Measurements from ENCODE around the gene ZFYVE9. TPM values are rescaled to one million over a fixed set of nuclear protein-coding genes. Genes with fewer than 3 reads are reported as not detected.

ZFYVE9 gene
- total and polyA plus RNA-seq, 2 of the 13 experiments (the other 11 are each of a cell fraction or from before 2014, with no cell fraction given): 9.2 to 19.8 TPM

- ATAC-seq: no peak
- FAIRE-seq: no peak
- peaks cover 17% of the 10 kb centered on the region for H3K4me1 ChIP-seq (ENCODE audit: insufficient read depth, low read length)
Measured at GRCh38 chr1:52164604-52165003, 22.7 kb downstream of the ZFYVE9 start.

GRCh38 chr1:52166996-52167753 lies 25.3 kb downstream of the ZFYVE9 start:
- peaks cover 0 to 6% of the 10 kb centered on the region in 2 experiments; a peak in 1 of 5 replicates for H3K36me3 ChIP-seq (replicated peaks in 1 of 2; ENCODE audit: control insufficient read depth in 1 of 2, insufficient read depth in 2 of 2, low read length in 2 of 2)
- intact Hi-C loops (cut with micrococcal nuclease; ENCODE audit: unreplicated experiment): no loop called here
- no peak overlapping the region for H3K4me2 ChIP-seq (ENCODE audit: low read depth, low read length)
- in situ Hi-C loops (cut with HindIII; ENCODE audit: extremely low pct_ligation_motif_present, low pct_unique_long_range_greater_than_20kb): no loop called here
- H3K79me2 ChIP-seq (ENCODE audit: insufficient read depth, low read length): peaks cover 48% of the 10 kb centered on the region
- H3K27me3 ChIP-seq (ENCODE audit: control insufficient read depth in 1 of 2, insufficient read depth in 2 of 2, low read length in 2 of 2): no peaks in the 10 kb centered on the region
- H3K27ac ChIP-seq (ENCODE audit: extremely low read length, insufficient read depth, low read length): no peak overlapping the region
- H3K4me1 ChIP-seq (ENCODE audit: insufficient read depth, low read length): peaks cover 17% of the 10 kb centered on the region
- BruUV-seq (replicated peaks): no TSS peak
- POLR2A ChIA-PET: no interaction called here
- TF ChIP-seq PITX1 (CRISPR knock-in tag; IDR thresholded peaks at IDR 0.05) (no peak), ZNF776 (CRISPR knock-in tag; IDR thresholded peaks at IDR 0.05) (no peak), ZKSCAN8 (CRISPR knock-in tag; IDR thresholded peaks at IDR 0.05; ENCODE audit: borderline replicate concordance) (no peak)
- no peak overlapping the region for H3K4me3 ChIP-seq (replicated peaks in 1 of 3; ENCODE audit: insufficient read depth in 1 of 3, low read depth in 2 of 3, low read length in 3 of 3)
- CTCF ChIA-PET (ENCODE audit: low intra/inter-chr PET ratio, low total read pairs): no interaction called here
- H3K9ac ChIP-seq (ENCODE audit: insufficient read depth, low read depth, low read length): no peak overlapping the region
- H3K9me3 ChIP-seq (ENCODE audit: low read length): no peaks in the 10 kb centered on the region
- H2AFZ ChIP-seq (ENCODE audit: low read length): no peak overlapping the region
- FAIRE-seq: no peak
- 93% methylated on average over 6 of the region's 6 CpGs for WGBS (ENCODE audit: low lambda C conversion rate)
- no peak for ATAC-seq
- no peak for DNase-seq (ENCODE audit: low spot score)
- H4K20me1 ChIP-seq (ENCODE audit: insufficient read depth, low read length): peaks cover 11% of the 10 kb centered on the region; the same call in 1 of the 2 replicates

More at GRCh38 chr1:52164604-52165003, 22.7 kb downstream of the ZFYVE9 start:
- no peak for TF ChIP-seq PRPF4 (IDR thresholded peaks at IDR 0.05; ENCODE audit: low read depth, low read length, poor library complexity, severe bottlenecking)
- TF ChIP-seq ZNF629 (CRISPR knock-in tag; conservative IDR thresholded peaks at IDR 0.05): no peak
- TF ChIP-seq SIN3B (IDR thresholded peaks at IDR 0.05; ENCODE audit: low read length): no peak
- 98% methylated on average over 4 of the region's 4 CpGs for WGBS (ENCODE audit: low lambda C conversion rate)
- DNase-seq (ENCODE audit: low spot score): no peak
- H3K27me3 ChIP-seq (ENCODE audit: control insufficient read depth in 1 of 2, insufficient read depth in 2 of 2, low read length in 2 of 2): no peaks in the 10 kb centered on the region
- H3K36me3 ChIP-seq (replicated peaks in 1 of 2; ENCODE audit: control insufficient read depth in 1 of 2, insufficient read depth in 2 of 2, low read length in 2 of 2): peaks cover 0 to 11% of the 10 kb centered on the region in 2 experiments; a peak in 1 of 5 replicates
- ChIA-PET CTCF (ENCODE audit: low intra/inter-chr PET ratio, low total read pairs) (no interaction called here), POLR2A (no interaction called here)
- in situ Hi-C loops (cut with HindIII; ENCODE audit: extremely low pct_ligation_motif_present, low pct_unique_long_range_greater_than_20kb) (no loop called here), intact Hi-C loops (cut with micrococcal nuclease; ENCODE audit: unreplicated experiment) (no loop called here)
- no peaks in the 10 kb centered on the region for H3K9me3 ChIP-seq (ENCODE audit: low read length)
- BruUV-seq (replicated peaks): no TSS peak
- H4K20me1 ChIP-seq (ENCODE audit: insufficient read depth, low read length): peaks cover 11% of the 10 kb centered on the region; the same call in 1 of the 2 replicates
- no peak overlapping the region for H2AFZ ChIP-seq (ENCODE audit: low read length)
- no peak overlapping the region for H3K9ac ChIP-seq (ENCODE audit: insufficient read depth, low read depth, low read length)
- H3K79me2 ChIP-seq (ENCODE audit: insufficient read depth, low read length): peaks cover 47% of the 10 kb centered on the region
- no peak overlapping the region for H3K4me3 ChIP-seq (replicated peaks in 1 of 3; ENCODE audit: insufficient read depth in 1 of 3, low read depth in 2 of 3, low read length in 3 of 3)
- no peak overlapping the region for H3K27ac ChIP-seq (ENCODE audit: extremely low read length, insufficient read depth, low read length)
- H3K4me2 ChIP-seq (ENCODE audit: low read depth, low read length): no peak overlapping the region

Measured in HepG2 (cell line).